Caco-2 (cell line): ENCODE measurements around the gene BMX. TPM values are rescaled to one million over a fixed set of nuclear protein-coding genes. Genes with fewer than 3 reads are reported as not detected.

ENCODE experiments used
- BruUV-seq: library from RNA; stranded (reverse); fragments of 400-500 nt; replicated peaks from 2 replicates; lab custom pipeline; 2021; lab: Mats Ljungman, UMichigan
- CTCF ChIA-PET: fragments of 300-600 bp; sonication (Branson Sonifier 250); formaldehyde crosslinking; loops from one replicate; lab custom pipeline; 2022; ENCODE audit warnings: antibody characterized with exemption; lab: Charles Lee
- POLR2A ChIA-PET: fragments of 300-600 bp; sonication (Branson Sonifier 250); formaldehyde crosslinking; loops from one replicate; lab custom pipeline; 2022; ENCODE audit warnings: antibody characterized with exemption; lab: Charles Lee
- DNase-seq, 2 experiments: peaks; one replicate each; pipeline versions ENCODE4 v3.0.0 to v3.0.0-alpha.2; 2020 to 2022
- H3K27me3 ChIP-seq: replicated peaks from 2 replicates; pipeline ENCODE4 v1.6.0; 2011; ENCODE audit warnings: low read length; ENCODE audit not compliant: control insufficient read depth, insufficient read depth
- H3K36me3 ChIP-seq: 2 replicates; pipeline ENCODE4 v1.5.1; 2011; ENCODE audit warnings: low read length; ENCODE audit not compliant: control insufficient read depth, insufficient read depth
- H3K4me1 ChIP-seq: fragments of 250-450 bp; sonication (Bioruptor Pico); 2 replicates; pipeline ENCODE4 v1.5.1; 2020; ENCODE audit warnings: mild to moderate bottlenecking
- H3K4me3 ChIP-seq: 2 replicates; pipeline ENCODE4 v1.5.1; 2011; ENCODE audit warnings: low read depth, mild to moderate bottlenecking, control low read depth, low read length
- H3K9me3 ChIP-seq: fragments of 250-450 bp; sonication (Bioruptor Pico); 2 replicates; pipeline ENCODE4 v1.5.1; 2020; ENCODE audit warnings: mild to moderate bottlenecking, moderate library complexity
- H3K27ac Mint-ChIP-seq: one replicate; pipeline ENCODE4 v1.8.0; 2022; ENCODE audit warnings: mixed read lengths; ENCODE audit not compliant: unreplicated experiment
- H3K27me3 Mint-ChIP-seq: one replicate; pipeline ENCODE4 v1.8.0; 2022; ENCODE audit warnings: mixed read lengths; ENCODE audit not compliant: insufficient read depth, unreplicated experiment
- H3K36me3 Mint-ChIP-seq: one replicate; pipeline ENCODE4 v1.8.0; 2022; ENCODE audit warnings: mild to moderate bottlenecking, mixed read lengths; ENCODE audit not compliant: insufficient read depth, unreplicated experiment
- H3K4me1 Mint-ChIP-seq: one replicate; pipeline ENCODE4 v1.8.0; 2022; ENCODE audit warnings: low read depth, mixed read lengths; ENCODE audit not compliant: unreplicated experiment
- H3K4me3 Mint-ChIP-seq: one replicate; pipeline ENCODE4 v1.8.0; 2022; ENCODE audit warnings: mild to moderate bottlenecking, moderate library complexity, mixed read lengths; ENCODE audit not compliant: unreplicated experiment
- H3K9me3 Mint-ChIP-seq: one replicate; pipeline ENCODE4 v1.8.0; 2022; ENCODE audit warnings: mixed read lengths; ENCODE audit not compliant: unreplicated experiment
- intact Hi-C: fragments of 100-400 bp; cut with micrococcal nuclease; formaldehyde crosslinking; loops from one replicate; pipeline ENCODE4 v1.10.0; 2022; ENCODE audit not compliant: unreplicated experiment
- total RNA-seq: library from RNA; stranded (reverse); gene quantifications from 2 replicates; pipeline ENCODE4 v1.2.3, GENCODE V29; 2022
- TF ChIP-seq, protein P1 (sequence below), 2 experiments: fragments of 200-600 bp in 1 of 2; IDR thresholded peaks; 1 replicate in 1 of 2; 2 replicates in 1 of 2; pipeline versions ENCODE4 v1.5.1 to v1.8.0; 2011 to 2022; ENCODE audit warnings: antibody characterized with exemption in 1 of 2, control low read depth in 1 of 2, inconsistent platforms in 1 of 2, low read depth in 1 of 2, low read length in 1 of 2, mild to moderate bottlenecking in 1 of 2, moderate library complexity in 1 of 2; ENCODE audit not compliant: insufficient read depth in 1 of 2, severe bottlenecking in 1 of 2, unreplicated experiment in 1 of 2

Gene BMX
- total RNA-seq, 1 experiment from 2014 or later: not detected

DNA sequence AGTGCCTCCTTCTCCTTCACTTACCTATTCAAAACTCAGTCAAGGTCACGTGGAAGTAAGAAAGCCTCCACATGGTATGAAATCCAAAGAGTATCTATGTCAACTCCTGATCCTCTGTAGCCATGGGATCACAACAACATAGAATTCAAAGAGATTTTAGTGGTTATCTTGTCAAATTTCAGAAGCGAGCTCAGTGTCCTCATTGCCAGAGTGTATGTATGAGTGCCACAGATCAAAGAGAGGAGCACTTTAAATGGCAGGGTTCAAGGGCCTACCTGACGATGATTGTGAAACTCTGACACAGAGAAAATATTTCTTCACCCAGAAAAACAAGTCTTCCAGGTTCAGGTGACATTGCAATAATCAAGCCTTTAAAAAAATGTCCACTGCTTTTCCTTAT, 101.3 kb downstream of the BMX start:
- Histone ChIP-seq H3K27me3 (no peaks in the 10 kb centered on the region), H3K9me3 (no peaks in the 10 kb centered on the region), H3K4me3 (no peak overlapping the region), H3K4me1 (peaks cover 37% of the 10 kb centered on the region), H3K36me3 (no peaks in the 10 kb centered on the region)
- ChIA-PET POLR2A (no interaction called here), CTCF (no interaction called here)
- TF ChIP-seq, protein P1, sequence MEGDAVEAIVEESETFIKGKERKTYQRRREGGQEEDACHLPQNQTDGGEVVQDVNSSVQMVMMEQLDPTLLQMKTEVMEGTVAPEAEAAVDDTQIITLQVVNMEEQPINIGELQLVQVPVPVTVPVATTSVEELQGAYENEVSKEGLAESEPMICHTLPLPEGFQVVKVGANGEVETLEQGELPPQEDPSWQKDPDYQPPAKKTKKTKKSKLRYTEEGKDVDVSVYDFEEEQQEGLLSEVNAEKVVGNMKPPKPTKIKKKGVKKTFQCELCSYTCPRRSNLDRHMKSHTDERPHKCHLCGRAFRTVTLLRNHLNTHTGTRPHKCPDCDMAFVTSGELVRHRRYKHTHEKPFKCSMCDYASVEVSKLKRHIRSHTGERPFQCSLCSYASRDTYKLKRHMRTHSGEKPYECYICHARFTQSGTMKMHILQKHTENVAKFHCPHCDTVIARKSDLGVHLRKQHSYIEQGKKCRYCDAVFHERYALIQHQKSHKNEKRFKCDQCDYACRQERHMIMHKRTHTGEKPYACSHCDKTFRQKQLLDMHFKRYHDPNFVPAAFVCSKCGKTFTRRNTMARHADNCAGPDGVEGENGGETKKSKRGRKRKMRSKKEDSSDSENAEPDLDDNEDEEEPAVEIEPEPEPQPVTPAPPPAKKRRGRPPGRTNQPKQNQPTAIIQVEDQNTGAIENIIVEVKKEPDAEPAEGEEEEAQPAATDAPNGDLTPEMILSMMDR (IDR thresholded peaks at IDR 0.05; ENCODE audit: insufficient read depth in 1 of 2, low read depth in 1 of 2, low read length in 1 of 2, severe bottlenecking in 1 of 2, unreplicated experiment in 1 of 2): no peak
- Mint-ChIP-seq H3K9me3 (no peaks in the 10 kb centered on the region), H3K27ac (peak overlapping the region; percentile 70), H3K27me3 (no peaks in the 10 kb centered on the region), H3K4me1 (peaks cover 20% of the 10 kb centered on the region), H3K36me3 (no peaks in the 10 kb centered on the region), H3K4me3 (no peak overlapping the region)
- peak in 1 of 2 experiments; percentile 16 for DNase-seq
- intact Hi-C loops: no loop called here
- BruUV-seq: no TSS peak

DNA sequence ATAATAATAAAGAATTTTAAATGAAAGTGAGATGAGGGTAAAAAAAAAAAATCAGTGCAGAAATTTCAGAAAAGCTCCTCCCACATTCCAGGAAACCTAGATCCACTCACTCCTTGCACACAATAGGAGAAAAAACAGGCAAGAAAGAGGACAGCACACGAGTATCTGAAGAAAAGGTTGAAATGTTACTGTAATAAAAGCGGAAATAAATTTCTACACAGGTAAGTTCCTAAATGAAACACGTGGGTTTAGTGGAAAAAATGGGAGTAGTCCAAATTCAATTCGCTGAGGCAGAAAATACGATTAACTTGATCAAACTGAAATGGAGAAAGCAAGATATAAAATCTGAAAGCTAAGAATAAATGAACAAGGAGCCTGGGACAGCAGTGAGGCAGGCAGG, 102.2 kb downstream of the BMX start:
- H3K4me1 Mint-ChIP-seq: peaks cover 24% of the 10 kb centered on the region
- Histone ChIP-seq H3K4me3 (no peak overlapping the region), H3K36me3 (no peaks in the 10 kb centered on the region), H3K9me3 (no peaks in the 10 kb centered on the region), H3K27me3 (no peaks in the 10 kb centered on the region), H3K4me1 (peaks cover 35% of the 10 kb centered on the region)
- H3K9me3 Mint-ChIP-seq: no peaks in the 10 kb centered on the region
- DNase-seq: no peak
- ChIA-PET POLR2A (no interaction called here), CTCF (no interaction called here)
- BruUV-seq: no TSS peak
- TF ChIP-seq, protein P1 (IDR thresholded peaks at IDR 0.05; ENCODE audit: insufficient read depth in 1 of 2, low read depth in 1 of 2, low read length in 1 of 2, severe bottlenecking in 1 of 2, unreplicated experiment in 1 of 2): no peak
- intact Hi-C loops: no loop called here
- no peaks in the 10 kb centered on the region for H3K36me3 Mint-ChIP-seq
- H3K4me3 Mint-ChIP-seq: peak overlapping the region; percentile 58
- H3K27ac Mint-ChIP-seq: peak overlapping the region; percentile 79
- H3K27me3 Mint-ChIP-seq: no peaks in the 10 kb centered on the region

DNA sequence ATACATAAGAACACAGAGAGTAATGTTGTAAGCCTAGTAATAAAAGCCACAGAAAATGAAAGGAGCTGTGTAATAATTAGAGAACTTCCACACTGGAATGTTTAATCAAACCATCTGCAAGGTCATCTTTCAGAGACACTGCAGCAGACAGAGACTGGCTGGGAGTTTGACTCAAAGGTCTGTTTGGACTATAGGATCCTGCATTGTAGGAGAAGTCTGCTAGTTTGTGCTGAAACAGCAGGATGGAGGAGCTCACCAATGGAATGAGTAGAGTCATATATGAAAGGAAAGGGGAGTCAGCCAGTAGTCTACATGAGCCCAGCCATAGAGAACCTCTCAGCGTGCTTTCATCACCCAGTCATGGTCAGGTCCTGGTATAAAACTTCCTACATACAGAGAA, 104.6 kb downstream of the BMX start:
- Mint-ChIP-seq H3K36me3 (no peaks in the 10 kb centered on the region), H3K4me1 (peaks cover 24% of the 10 kb centered on the region), H3K27me3 (no peaks in the 10 kb centered on the region), H3K4me3 (no peak overlapping the region), H3K27ac (no peak overlapping the region), H3K9me3 (no peaks in the 10 kb centered on the region)
- Histone ChIP-seq H3K4me1 (peaks cover 22% of the 10 kb centered on the region; the same call in 1 of the 2 replicates), H3K9me3 (no peaks in the 10 kb centered on the region), H3K4me3 (no peak overlapping the region), H3K36me3 (no peaks in the 10 kb centered on the region), H3K27me3 (no peaks in the 10 kb centered on the region)
- TF ChIP-seq, protein P1 (IDR thresholded peaks at IDR 0.05; ENCODE audit: insufficient read depth in 1 of 2, low read depth in 1 of 2, low read length in 1 of 2, severe bottlenecking in 1 of 2, unreplicated experiment in 1 of 2): no peak
- ChIA-PET CTCF (no interaction called here), POLR2A (no interaction called here)
- no peak for DNase-seq
- BruUV-seq: no TSS peak
- intact Hi-C loops: no loop called here

Other genes with a start within 250 kb of the BMX start
- gene ASB9, start 230.7 kb upstream of the BMX start, total RNA-seq: 4.6 and 8.3 TPM in 2 replicates
- not detected in 2 replicates for gene ASB11, start 185.2 kb upstream of the BMX start, total RNA-seq
- gene PIGA, start 165.3 kb upstream of the BMX start, total RNA-seq: 18.5 and 19.4 TPM in 2 replicates
- gene VEGFD, start 116.4 kb upstream of the BMX start, total RNA-seq: 0.36 TPM in 1 of 2 replicates, not detected in the other
- 12.0 and 15.7 TPM in 2 replicates for gene PIR, start 7.5 kb upstream of the BMX start, total RNA-seq
- 1.8 and 2.7 TPM in 2 replicates for gene ACE2, start 100.2 kb downstream of the BMX start, total RNA-seq
- 1.7 and 2.1 TPM in 2 replicates for gene CLTRN, start 164.0 kb downstream of the BMX start, total RNA-seq
- 4.1 and 4.2 TPM in 2 replicates for gene CA5B, start 237.5 kb downstream of the BMX start, total RNA-seq